Renal cortical epithelial cell (primary cell): ENCODE measurements around the gene BPIFB2. TPM values are rescaled to one million over a fixed set of nuclear protein-coding genes. Genes with fewer than 3 reads are reported as not detected.
"Not testable (repeated sequence)": the region's sequence is repeated elsewhere in the genome, so short reads cannot be mapped to it uniquely, and the experiment has no call there.

Experiments used
- DNase-seq: peaks from one replicate; pipeline ENCODE4 v3.0.0-alpha.2; 2011; ENCODE audit warnings: low read depth
- total RNA-seq: library from RNA; depleted of rRNA; stranded (reverse); fragments of >200 nt; gene quantifications from 2 replicates; pipeline ENCODE4 v1.2.3, GENCODE V29; 2014

BPIFB2 gene, protein sequence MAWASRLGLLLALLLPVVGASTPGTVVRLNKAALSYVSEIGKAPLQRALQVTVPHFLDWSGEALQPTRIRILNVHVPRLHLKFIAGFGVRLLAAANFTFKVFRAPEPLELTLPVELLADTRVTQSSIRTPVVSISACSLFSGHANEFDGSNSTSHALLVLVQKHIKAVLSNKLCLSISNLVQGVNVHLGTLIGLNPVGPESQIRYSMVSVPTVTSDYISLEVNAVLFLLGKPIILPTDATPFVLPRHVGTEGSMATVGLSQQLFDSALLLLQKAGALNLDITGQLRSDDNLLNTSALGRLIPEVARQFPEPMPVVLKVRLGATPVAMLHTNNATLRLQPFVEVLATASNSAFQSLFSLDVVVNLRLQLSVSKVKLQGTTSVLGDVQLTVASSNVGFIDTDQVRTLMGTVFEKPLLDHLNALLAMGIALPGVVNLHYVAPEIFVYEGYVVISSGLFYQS
- total RNA-seq = not detected in 2 replicates

GRCh38 chr20:33007376-33008335, at the start of gene BPIFB2:
BPIFB2 (plus strand) TSS chr20:33007704; CDS start chr20:33008575, 871 bp downstream.
- DNase-seq = no peak

DNA sequence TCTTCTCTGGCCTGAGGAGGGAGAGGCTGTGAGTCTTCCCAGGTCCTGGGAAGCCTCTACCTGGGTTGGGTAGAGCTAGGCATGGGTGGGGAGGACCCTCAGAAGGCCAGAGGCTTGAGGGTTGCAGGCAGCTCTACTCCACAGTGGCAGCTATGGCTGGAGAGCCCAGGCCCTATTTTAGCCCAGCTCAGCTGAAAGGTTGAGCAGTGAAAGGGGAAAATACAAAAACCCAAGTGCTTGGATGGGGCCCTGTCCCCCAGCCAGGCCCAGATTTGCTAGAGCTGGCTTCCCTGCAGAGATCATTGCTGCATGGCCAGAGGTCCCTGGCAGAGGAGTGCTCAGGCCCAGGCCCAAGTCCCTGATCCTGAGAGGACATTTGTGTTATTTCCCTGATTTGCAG, 48.9 kb upstream of the BPIFB2 start:
- no peak for DNase-seq

- DNase-seq = no peak
Observed at GRCh38 chr20:32959351-32960221, 47.9 kb upstream of the BPIFB2 start.

- DNase-seq = no peak
Observed at GRCh38 chr20:32960222-32960518, 47.3 kb upstream of the BPIFB2 start.

- no peak for DNase-seq
Observed at GRCh38 chr20:32960849-32961731, 46.4 kb upstream of the BPIFB2 start.

- no peak for DNase-seq
Observed at GRCh38 chr20:32962053-32962452, 45.5 kb upstream of the BPIFB2 start.

GRCh38 chr20:32962646-32963045, 44.9 kb upstream of the BPIFB2 start:
- DNase-seq = not testable (repeated sequence)

GRCh38 chr20:32963176-32963575, 44.3 kb upstream of the BPIFB2 start:
- DNase-seq = no peak

- no peak for DNase-seq
Observed at GRCh38 chr20:32964575-32964974, 42.9 kb upstream of the BPIFB2 start.

DNA sequence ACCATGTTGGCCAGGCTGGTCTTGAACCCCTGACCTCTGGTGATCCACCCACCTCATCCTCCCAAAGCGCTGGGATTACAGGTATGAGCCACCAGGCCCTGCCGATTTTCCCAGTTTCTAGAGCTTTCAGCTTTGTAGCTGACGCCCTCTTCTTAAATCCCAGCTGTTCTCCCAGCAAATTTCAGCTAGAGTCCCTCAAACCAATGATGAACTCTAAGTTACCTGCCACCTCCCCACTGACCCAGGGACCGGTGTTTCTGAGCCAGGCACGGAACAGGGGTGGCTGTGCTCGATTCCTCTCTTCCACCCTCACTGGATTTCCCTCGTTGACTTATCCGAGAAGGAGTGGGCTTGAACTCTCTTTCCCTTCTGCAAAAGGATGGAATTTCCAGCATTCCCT, 42.4 kb upstream of the BPIFB2 start:
- DNase-seq = no peak

GRCh38 chr20:32965581-32966373, 41.7 kb upstream of the BPIFB2 start:
- no peak for DNase-seq

DNA sequence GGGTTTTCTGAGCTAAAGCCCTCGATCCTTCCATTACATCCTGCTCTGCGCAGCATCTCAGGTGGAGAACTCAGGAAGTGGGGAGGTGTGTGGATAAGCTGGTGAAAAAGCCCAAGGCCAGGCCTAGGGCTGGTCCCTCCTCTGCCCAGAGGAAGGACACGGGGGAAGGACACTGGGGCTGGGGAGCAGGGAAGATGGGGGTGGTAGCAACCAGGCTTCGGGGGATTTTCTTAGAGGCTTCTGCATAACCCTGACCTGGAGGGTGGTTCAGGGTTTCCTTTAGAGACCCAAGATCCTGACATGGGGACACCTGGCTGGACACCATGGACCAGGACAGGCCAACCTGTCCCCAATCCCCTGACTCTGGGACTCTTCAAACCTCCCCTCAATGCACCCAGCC, 41.1 kb upstream of the BPIFB2 start:
- DNase-seq = no peak

DNA sequence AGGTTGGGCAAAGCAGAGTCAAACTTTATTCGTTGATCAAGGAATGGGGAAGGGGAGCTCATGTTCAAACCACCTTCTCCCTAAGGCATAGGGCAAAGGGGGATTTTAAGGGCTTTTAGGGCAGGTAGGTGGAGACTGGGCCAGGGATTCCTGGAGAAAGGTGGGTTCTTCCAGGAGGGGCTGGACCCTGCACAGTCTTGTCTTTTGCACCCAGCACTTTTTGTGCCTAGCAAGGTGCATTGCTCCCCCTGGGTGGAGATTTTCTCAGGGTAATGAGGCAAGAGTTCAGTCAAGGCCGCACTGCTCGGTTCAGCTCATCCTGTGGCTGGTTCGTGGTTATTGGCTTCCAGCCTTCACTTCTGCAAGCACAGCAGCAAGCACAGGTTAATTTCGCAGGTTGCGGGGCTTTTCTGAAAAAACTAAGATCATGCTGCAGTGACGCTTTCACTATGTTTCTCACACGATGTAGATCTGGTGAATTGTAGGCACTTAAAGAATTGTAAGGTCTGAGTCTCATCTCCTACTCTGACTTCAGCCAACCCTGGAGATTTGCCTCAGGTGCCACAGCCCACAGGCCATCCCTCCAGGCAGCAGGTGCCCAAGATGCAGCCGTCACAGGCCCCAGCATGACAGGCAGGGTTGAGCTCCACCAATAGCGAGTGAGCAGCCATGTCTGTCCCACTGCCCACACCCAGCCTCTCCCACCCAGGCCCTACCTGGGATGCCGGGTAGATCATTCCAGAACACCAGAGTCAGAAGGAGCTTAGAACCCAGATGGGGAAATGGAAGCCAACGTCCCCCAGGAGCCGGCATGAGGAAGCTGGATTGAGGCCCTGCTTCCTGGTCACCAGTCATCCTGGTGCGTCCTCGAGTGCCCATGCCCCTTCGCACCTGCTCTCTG, 40.4 kb upstream of the BPIFB2 start:
- DNase-seq = no peak

GRCh38 chr20:32967961-32968457, 39.5 kb upstream of the BPIFB2 start:
- no peak for DNase-seq

DNA sequence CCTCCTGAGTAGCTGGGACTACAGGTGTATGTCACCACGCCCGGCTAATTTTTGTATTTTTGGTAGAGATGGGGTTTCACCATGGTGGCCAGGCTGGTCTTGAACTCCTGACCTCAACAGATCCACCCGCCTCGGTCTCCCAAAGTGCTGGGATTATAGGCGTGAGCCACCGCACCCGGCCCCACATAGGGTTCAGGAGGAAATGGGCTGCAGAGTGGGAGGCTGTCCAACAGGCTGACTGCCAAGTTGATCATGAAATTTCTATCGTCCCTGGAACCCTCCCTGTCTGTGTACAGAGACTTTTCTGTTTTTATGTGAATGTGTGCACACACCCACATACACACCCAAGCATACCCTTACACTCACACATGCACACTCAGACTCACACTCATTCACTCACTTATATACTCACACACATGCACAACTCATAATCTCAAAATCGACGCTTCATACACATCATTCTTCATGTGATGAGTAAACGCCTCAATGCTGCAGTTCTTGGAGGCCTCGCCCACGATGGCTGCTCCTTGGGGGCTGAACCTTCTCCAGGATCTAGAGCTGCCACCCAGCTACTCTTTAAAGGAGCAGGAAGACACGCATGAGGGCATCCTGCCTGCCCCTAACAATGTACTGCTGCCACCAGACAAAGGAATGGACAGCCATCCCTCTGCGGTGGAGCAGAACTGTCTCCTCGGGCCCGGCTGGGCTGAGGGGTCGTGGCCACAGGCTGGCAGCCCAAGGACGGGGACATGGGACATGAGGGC, 38.8 kb upstream of the BPIFB2 start:
- no peak for DNase-seq

DNA sequence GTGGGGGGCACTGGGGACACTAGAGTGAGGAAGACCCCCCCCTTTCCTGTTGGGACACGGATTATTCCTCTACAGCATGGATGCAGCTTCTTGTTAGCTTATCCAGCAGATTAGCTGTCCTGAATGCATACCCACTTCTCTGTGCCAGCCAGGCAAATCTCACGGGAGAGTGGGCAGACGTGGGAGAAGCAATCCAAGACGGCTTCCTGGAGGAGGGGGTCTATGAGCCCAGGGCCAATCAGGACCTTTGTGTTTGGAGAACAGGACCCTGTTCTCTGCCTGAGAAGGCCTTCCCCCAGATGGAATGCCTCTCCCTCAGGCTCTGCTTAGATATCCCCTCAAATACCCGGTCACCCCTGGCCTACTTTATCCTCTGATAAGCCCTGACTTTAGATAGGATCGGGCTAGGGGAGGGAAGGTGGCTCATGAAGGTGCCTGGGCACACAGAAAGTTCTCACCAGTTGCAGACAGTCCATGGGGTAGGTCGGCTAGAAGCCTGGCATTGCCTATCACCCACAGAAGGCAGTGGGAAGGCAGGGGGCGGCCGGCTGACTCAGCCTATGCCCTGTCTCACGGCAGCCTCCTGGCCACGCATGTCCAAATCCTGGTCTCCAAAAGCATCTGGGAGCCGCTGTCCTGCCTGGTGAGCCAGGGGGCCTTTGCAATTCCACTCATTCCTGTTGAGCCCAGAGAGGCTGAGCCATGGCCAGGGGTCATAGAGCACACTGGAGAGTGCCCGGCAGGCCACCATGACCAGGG, 38.0 kb upstream of the BPIFB2 start:
- no peak for DNase-seq
